SK-N-SH (cell line): ENCODE measurements around the gene GALR3. TPM values are rescaled to one million over a fixed set of nuclear protein-coding genes. Genes with fewer than 3 reads are reported as not detected.

Source experiments
- CTCF ChIA-PET: fragments of 300-600, 350-600 bp; formaldehyde crosslinking; extraction: SDS; loops from one replicate; lab custom pipeline; 2021; lab: Yijun Ruan, JAX
- POLR2A ChIA-PET: fragments of 350-600 bp; sonication (Branson Sonifier 250); formaldehyde crosslinking; extraction: SDS; loops from one replicate; lab custom pipeline; 2020; ENCODE audit warnings: antibody characterized with exemption, inconsistent platforms; lab: Yijun Ruan, JAX
- DNase-seq: peaks from one replicate; pipeline ENCODE4 v3.0.0; 2012
- H2AFZ ChIP-seq: fragments of 200-600 bp; sonication (generic); 2 replicates; pipeline ENCODE4 v1.8.1; 2016; ENCODE audit warnings: antibody characterized with exemption, mild to moderate bottlenecking, low read depth
- H3F3A ChIP-seq: fragments of 200-600 bp; sonication (generic); replicated peaks from 2 replicates; pipeline ENCODE3; 2016; ENCODE audit warnings: antibody characterized with exemption, mild to moderate bottlenecking; ENCODE audit not compliant: insufficient read depth
- H3K27ac ChIP-seq, 2 experiments: fragments of 200-500 bp in 1 of 2; fragments of 200-600 bp in 1 of 2; sonication (Bioruptor generic) in 1 of 2; sonication (generic), shearing (Covaris generic) in 1 of 2; 2 replicates each; pipeline versions ENCODE4 v1.5.1 to v1.6.1; 2014 to 2016; ENCODE audit warnings: low read depth in 2 of 2, inconsistent platforms in 1 of 2, low read length in 1 of 2, mild to moderate bottlenecking in 1 of 2, mixed read lengths in 1 of 2
- H3K27me3 ChIP-seq: fragments of 200-600 bp; sonication (generic), shearing (Covaris generic); 2 replicates; pipeline ENCODE4 v1.6.1; 2016; ENCODE audit warnings: mixed run types; ENCODE audit not compliant: insufficient read depth
- H3K36me3 ChIP-seq, 2 experiments: fragments of 200-500 bp in 1 of 2; fragments of 200-600 bp in 1 of 2; sonication (Bioruptor generic) in 1 of 2; sonication (generic) in 1 of 2; replicated peaks in 1 of 2; 2 replicates each; pipeline versions ENCODE3 to v1.5.1; 2014 to 2016; ENCODE audit warnings: low read length in 1 of 2, mild to moderate bottlenecking in 1 of 2; ENCODE audit not compliant: insufficient read depth in 2 of 2, control insufficient read depth in 1 of 2
- H3K4me1 ChIP-seq, 2 experiments: fragments of 200-500 bp in 1 of 2; fragments of 200-600 bp in 1 of 2; sonication (Bioruptor generic) in 1 of 2; sonication (generic), shearing (Covaris generic) in 1 of 2; 2 replicates each; pipeline versions ENCODE4 v1.5.1 to v1.6.1; 2014 to 2016; ENCODE audit warnings: low read depth in 1 of 2, low read length in 1 of 2, mixed run types in 1 of 2; ENCODE audit not compliant: insufficient read depth in 2 of 2, control insufficient read depth in 1 of 2
- H3K4me2 ChIP-seq: fragments of 200-600 bp; sonication (generic), shearing (Covaris generic); 2 replicates; pipeline ENCODE4 v1.6.1; 2017; ENCODE audit warnings: mixed run types
- H3K4me3 ChIP-seq, 2 experiments: fragments of 200-500 bp in 1 of 2; fragments of 200-600 bp in 1 of 2; sonication (Bioruptor generic) in 1 of 2; sonication (generic), shearing (Covaris generic) in 1 of 2; 2 replicates each; pipeline versions ENCODE4 v1.5.1 to v1.8.1; 2014 to 2016; ENCODE audit warnings: low read depth in 2 of 2, inconsistent platforms in 1 of 2, low read length in 1 of 2, mild to moderate bottlenecking in 1 of 2, mixed read lengths in 1 of 2, moderate library complexity in 1 of 2
- H3K79me2 ChIP-seq: fragments of 200-600 bp; sonication (generic); 2 replicates; pipeline ENCODE4 v1.8.1; 2017; ENCODE audit warnings: mild to moderate bottlenecking; ENCODE audit not compliant: insufficient read depth
- H3K9ac ChIP-seq: fragments of 200-600 bp; sonication (generic); 2 replicates; pipeline ENCODE4 v1.6.1; 2017; ENCODE audit warnings: mixed run types
- H3K9me2 ChIP-seq: fragments of 200-600 bp; sonication (generic); 2 replicates; pipeline ENCODE4 v1.6.1; 2017; ENCODE audit warnings: mixed run types
- H3K9me3 ChIP-seq: fragments of 200-600 bp; sonication (generic); 2 replicates; pipeline ENCODE4 v1.6.1; 2017; ENCODE audit warnings: mixed run types, mild to moderate bottlenecking, moderate library complexity
- H4K20me1 ChIP-seq: fragments of 200-600 bp; sonication (generic); 2 replicates; pipeline ENCODE4 v1.6.1; 2017; ENCODE audit warnings: mild to moderate bottlenecking, mixed run types; ENCODE audit not compliant: insufficient read depth
- FOSL2 ChIP-seq: IDR thresholded peaks from 2 replicates; pipeline ENCODE4 v1.4.0; 2012; ENCODE audit warnings: low read depth, mild to moderate bottlenecking, moderate library complexity, borderline replicate concordance
- GABPA ChIP-seq: IDR thresholded peaks from 2 replicates; pipeline ENCODE4 v1.4.0; 2012; ENCODE audit warnings: low read depth, mild to moderate bottlenecking
- MXI1 ChIP-seq: IDR thresholded peaks from 2 replicates; pipeline ENCODE4 v1.6.1; 2012; ENCODE audit warnings: mild to moderate bottlenecking, low read depth, low read length, improper control_type of control experiment
- POLR2AphosphoS5 ChIP-seq: IDR thresholded peaks from 2 replicates; pipeline ENCODE4 v1.6.1; 2012; ENCODE audit warnings: low read depth, low read length
- RCOR1 ChIP-seq: fragments of 150-350 bp; IDR thresholded peaks from 2 replicates; pipeline ENCODE4 v1.6.1; 2017; ENCODE audit warnings: antibody characterized with exemption, low read length
- RFX5 ChIP-seq: IDR thresholded peaks from 2 replicates; pipeline ENCODE4 v1.6.1; 2012; ENCODE audit warnings: mild to moderate bottlenecking, improper control_type of control experiment, low read length
- RXRA ChIP-seq: IDR thresholded peaks from 2 replicates; pipeline ENCODE4 v1.4.0; 2012; ENCODE audit warnings: low read depth, mild to moderate bottlenecking, borderline replicate concordance
- SMC3 ChIP-seq: IDR thresholded peaks from 2 replicates; pipeline ENCODE4 v1.6.1; 2012; ENCODE audit warnings: low read depth, low read length, improper control_type of control experiment
- TEAD4 ChIP-seq: IDR thresholded peaks from 2 replicates; pipeline ENCODE4 v1.4.0; 2012; ENCODE audit warnings: mild to moderate bottlenecking, borderline replicate concordance; ENCODE audit not compliant: insufficient read depth
- YY1 ChIP-seq: IDR thresholded peaks from 2 replicates; pipeline ENCODE4 v1.4.0; 2012; ENCODE audit warnings: low read depth, mild to moderate bottlenecking
- WGBS: methylation state at CpG from one replicate; pipeline ENCODE4 v1.1.6; 2017; ENCODE audit warnings: low lambda C conversion rate; 5-methylcytosine and 5-hydroxymethylcytosine counted together
- polyA plus RNA-seq, 3 experiments: library from polyadenylated mRNA; depleted of rRNA; stranded (reverse); fragments of >200 nt; gene quantifications; 2 replicates each; pipeline ENCODE4 v1.2.3, GENCODE V29; 2012
- TF ChIP-seq, protein P1 (sequence below): IDR thresholded peaks from 2 replicates; pipeline ENCODE4; 2012
- TF ChIP-seq, protein P2 (sequence below): IDR thresholded peaks from 2 replicates; pipeline ENCODE4 v1.4.0; 2012; ENCODE audit warnings: low read depth, borderline replicate concordance
- TF ChIP-seq, protein P3 (sequence below): fragments of 150-350 bp; IDR thresholded peaks from 2 replicates; pipeline ENCODE4 v1.6.1; 2017; ENCODE audit warnings: antibody characterized with exemption, low read length, low read depth, borderline replicate concordance

Gene GALR3
- polyA plus RNA-seq, 1 of the 3 experiments (the other 2 are of a cell fraction) = not detected

DNA sequence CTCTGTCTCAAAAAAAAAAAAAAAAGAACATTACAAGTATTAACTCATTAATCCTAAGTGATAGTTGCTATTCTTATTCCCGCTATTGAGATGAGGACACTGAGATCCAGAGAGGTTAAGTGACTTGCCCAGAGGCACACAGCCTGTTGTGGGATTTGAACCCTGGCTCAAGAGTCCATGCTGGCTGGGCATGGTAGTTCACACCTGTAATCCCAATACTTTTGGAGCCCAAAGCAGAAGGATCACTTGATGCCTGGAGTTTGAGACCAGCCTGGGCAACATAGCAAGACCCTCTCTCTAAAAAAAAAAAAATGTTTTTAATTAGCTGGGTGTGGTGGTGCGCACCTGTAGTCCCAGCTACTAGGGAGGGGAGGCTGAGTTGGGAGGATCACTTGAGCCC, 11.3 kb upstream of the GALR3 start:
- Histone ChIP-seq H3K9ac (no peak overlapping the region), H3K27me3 (no peaks in the 10 kb centered on the region), H3K27ac (no peak overlapping the region), H2AFZ (no peak overlapping the region), H3K4me2 (no peak overlapping the region), H3K9me2 (no peaks in the 10 kb centered on the region), H4K20me1 (no peaks in the 10 kb centered on the region; the same call in 1 of the 2 replicates), H3K4me1 (peaks cover 0 to 10% of the 10 kb centered on the region in 2 experiments; a peak in 1 of 4 replicates), H3K79me2 (peaks cover 6% of the 10 kb centered on the region; the same call in 1 of the 2 replicates), H3K36me3 (peaks cover 0 to 9% of the 10 kb centered on the region in 2 experiments), H3K9me3 (no peaks in the 10 kb centered on the region), H3F3A (peaks cover 6% of the 10 kb centered on the region), H3K4me3 (no peak overlapping the region)
- 95% methylated on average over 2 of the region's 2 CpGs for WGBS
- no peak for TF ChIP-seq RCOR1
- TF ChIP-seq, protein P1, sequence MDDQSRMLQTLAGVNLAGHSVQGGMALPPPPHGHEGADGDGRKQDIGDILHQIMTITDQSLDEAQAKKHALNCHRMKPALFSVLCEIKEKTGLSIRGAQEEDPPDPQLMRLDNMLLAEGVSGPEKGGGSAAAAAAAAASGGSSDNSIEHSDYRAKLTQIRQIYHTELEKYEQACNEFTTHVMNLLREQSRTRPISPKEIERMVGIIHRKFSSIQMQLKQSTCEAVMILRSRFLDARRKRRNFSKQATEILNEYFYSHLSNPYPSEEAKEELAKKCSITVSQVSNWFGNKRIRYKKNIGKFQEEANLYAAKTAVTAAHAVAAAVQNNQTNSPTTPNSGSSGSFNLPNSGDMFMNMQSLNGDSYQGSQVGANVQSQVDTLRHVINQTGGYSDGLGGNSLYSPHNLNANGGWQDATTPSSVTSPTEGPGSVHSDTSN = no peak
- TF ChIP-seq FOSL2 = no peak
- no peak for TF ChIP-seq YY1
- TF ChIP-seq TEAD4 = no peak
- TF ChIP-seq, protein P2, sequence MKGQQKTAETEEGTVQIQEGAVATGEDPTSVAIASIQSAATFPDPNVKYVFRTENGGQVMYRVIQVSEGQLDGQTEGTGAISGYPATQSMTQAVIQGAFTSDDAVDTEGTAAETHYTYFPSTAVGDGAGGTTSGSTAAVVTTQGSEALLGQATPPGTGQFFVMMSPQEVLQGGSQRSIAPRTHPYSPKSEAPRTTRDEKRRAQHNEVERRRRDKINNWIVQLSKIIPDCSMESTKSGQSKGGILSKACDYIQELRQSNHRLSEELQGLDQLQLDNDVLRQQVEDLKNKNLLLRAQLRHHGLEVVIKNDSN = no peak
- TF ChIP-seq MXI1 = no peak
- no peak for TF ChIP-seq RXRA
- TF ChIP-seq SMC3 = no peak
- TF ChIP-seq, protein P3, sequence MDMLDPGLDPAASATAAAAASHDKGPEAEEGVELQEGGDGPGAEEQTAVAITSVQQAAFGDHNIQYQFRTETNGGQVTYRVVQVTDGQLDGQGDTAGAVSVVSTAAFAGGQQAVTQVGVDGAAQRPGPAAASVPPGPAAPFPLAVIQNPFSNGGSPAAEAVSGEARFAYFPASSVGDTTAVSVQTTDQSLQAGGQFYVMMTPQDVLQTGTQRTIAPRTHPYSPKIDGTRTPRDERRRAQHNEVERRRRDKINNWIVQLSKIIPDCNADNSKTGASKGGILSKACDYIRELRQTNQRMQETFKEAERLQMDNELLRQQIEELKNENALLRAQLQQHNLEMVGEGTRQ = no peak
- no peak for TF ChIP-seq GABPA
- no peak for TF ChIP-seq POLR2AphosphoS5
- ChIA-PET CTCF (interaction anchor here (14.0 kb wide), 1 partner anchor 48 kb away, joined by 182 read pairs; no protein-coding TSS in a partner anchor), POLR2A (no interaction called here)
- no peak for DNase-seq

DNA sequence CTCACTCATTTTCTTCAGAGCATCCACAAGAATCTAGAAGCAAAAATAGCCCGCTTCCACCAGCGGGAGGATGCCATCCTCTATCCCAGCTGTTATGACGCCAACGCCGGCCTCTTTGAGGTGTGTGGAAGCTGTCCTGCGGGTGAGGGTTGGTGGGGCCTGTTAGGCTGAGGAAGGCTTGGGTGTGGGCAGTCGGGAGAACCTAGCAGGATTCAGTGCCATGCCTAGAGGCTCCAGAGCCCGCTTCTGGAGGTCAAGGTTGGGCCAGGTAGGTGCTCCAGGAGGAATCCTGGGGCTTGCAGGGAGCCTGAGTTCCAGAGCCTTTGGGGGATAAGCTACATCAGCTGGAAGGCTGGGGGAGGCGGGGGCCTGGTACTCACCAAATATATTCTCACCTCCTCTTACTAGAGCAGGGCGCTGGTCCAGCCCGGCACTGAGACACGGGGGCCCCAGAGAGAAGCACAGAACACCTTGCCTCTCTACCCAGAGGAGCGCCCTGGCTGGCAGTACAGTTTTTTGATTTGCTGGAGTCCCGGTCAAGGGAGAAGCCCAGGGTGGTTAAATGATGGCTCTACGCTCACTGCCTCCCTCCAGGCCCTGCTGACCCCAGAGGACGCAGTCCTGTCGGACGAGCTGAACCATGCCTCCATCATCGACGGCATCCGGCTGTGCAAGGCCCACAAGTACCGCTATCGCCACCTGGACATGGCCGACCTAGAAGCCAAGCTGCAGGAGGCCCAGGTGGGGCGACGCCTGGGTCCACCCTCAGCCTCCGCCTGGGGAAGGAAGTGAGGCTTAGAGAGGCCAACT, 10.1 kb upstream of the GALR3 start:
- Histone ChIP-seq H3K27me3 (no peaks in the 10 kb centered on the region), H3K4me1 (peaks cover 0 to 12% of the 10 kb centered on the region in 2 experiments; a peak in 1 of 4 replicates), H3K79me2 (no peaks in the 10 kb centered on the region)
- CTCF ChIA-PET = interaction anchor here (14.0 kb wide), 1 partner anchor 47 kb away, joined by 182 read pairs; no protein-coding TSS in a partner anchor
- TF ChIP-seq SMC3 (no peak), RFX5 (no peak)
- TF ChIP-seq, all 33 proteins: peak for 0
- Histone ChIP-seq H2AFZ (no peak overlapping the region), H4K20me1 (no peaks in the 10 kb centered on the region; the same call in 1 of the 2 replicates), H3F3A (peaks cover 3% of the 10 kb centered on the region), H3K27ac (no peak overlapping the region), H3K4me3 (no peak overlapping the region), H3K4me2 (no peak overlapping the region), H3K9ac (no peak overlapping the region), H3K9me2 (no peaks in the 10 kb centered on the region), H3K36me3 (peaks cover 0 to 9% of the 10 kb centered on the region in 2 experiments), H3K9me3 (no peaks in the 10 kb centered on the region)
- POLR2A ChIA-PET = interaction anchor here (1.5 kb wide), 1 partner anchor 8 kb away, joined by 3 read pairs; a partner anchor contains a TSS
- DNase-seq = no peak
- 98% methylated on average over 20 of the region's 27 CpGs for WGBS
